ENCODE results near the gene FKBP14.
"Not testable (repeated sequence)": the region's sequence is repeated elsewhere in the genome, so short reads cannot be mapped to it uniquely, and the experiment has no call there.

The FKBP14 gene

GRCh38 chr7:29990931-29991330 lies 35.6 kb downstream of the FKBP14 start:
- DNase-seq (ENCODE audit: low spot score): no peak

GRCh38 chr7:29989257-29989995 lies 37.1 kb downstream of the FKBP14 start, which contains the start of gene SCRN1:
Gene SCRN1, minus strand, starts transcription at chr7:29989801. Its CDS starts 20,734 bp downstream, at chr7:29969067.
- DNase-seq (ENCODE audit: low spot score): no peak

DNA sequence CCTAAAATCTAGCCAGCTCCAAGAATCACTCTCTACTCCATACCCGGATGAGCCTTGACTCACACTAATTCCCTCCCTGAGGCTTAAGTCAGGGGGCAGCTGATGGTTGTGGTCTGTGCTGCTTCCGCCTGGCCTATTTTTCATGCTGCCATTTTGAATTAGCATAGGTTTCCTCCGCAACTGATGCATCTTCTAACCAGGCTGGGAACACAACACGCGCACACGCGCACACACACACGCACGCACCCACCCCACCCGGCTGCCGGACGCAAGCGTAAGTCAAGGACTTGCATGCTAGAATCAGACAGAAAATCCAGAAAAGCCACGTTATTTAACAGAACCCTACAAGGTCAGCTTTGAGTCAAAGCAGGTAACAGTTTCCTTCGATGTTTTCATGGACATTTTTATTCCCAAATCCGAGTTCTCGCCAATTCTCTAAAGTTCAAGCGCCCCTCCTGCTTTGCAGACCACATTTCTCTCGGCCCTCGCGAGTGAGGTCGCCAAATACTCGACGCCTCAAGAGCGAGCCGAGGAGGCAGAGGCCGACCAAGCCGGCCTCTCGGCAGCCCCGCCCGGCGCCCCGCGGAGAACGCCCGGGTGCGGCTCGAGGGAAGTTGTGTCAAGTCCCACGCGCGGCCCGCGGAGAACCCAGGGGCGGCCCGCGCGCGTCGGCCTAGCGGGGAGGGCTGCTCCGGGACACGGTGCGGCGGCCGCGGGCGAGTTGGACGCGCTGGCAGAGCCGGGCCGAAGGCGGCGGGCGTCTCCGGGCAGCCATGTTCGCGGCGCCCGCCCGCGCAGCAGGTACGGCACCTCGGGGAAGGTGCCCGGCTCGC lies 37.9 kb downstream of the FKBP14 start:
- DNase-seq (ENCODE audit: low spot score): no peak

- no peak for DNase-seq (ENCODE audit: low spot score)
These were observed 38.6 kb downstream of the FKBP14 start for GRCh38 chr7:29987811-29988317.

DNA sequence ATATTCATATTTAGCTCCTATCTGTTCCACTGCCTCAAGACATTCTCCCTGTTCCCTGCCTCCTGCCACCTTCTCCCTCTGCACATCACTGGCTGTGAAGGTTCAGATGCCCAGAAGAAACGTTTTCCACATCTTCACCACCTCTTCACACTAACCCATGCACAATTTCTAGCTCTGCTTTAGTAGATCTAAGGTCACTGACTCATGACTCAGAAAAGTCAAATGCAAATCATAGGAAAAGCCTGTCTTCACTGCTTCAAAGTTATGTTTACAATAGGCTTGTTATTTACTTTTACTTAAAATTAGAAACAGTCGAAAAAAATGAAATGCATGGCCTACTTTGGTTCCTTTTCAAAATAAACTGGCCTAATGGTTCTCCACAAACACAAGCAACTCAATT lies 39.4 kb downstream of the FKBP14 start:
- DNase-seq (ENCODE audit: low spot score): no peak

DNA sequence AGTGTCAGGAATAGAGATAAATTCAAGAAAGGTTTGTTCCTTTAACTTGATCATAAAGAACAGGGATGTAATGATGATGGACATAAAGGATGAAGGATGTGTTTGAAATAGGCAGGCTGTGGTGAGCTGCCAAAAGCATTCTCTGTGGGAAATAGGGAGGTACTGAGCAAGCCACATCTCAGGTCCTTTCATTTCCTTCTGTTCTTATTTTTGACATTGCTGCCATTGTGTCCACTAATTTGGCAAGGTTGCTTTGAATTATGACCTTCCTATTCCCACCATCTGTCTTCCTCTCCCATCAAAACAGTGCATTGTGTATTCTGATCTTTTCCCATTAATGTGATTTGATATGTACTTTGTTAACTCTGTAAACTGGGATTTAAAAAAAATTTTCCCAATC lies 46.4 kb downstream of the FKBP14 start:
- DNase-seq (ENCODE audit: low spot score): no peak

- DNase-seq (ENCODE audit: low spot score): no peak
These were observed 48.4 kb downstream of the FKBP14 start for GRCh38 chr7:29977886-29978651.

GRCh38 chr7:29976673-29977415 lies 49.7 kb downstream of the FKBP14 start:
- DNase-seq (ENCODE audit: low spot score): no peak

DNA sequence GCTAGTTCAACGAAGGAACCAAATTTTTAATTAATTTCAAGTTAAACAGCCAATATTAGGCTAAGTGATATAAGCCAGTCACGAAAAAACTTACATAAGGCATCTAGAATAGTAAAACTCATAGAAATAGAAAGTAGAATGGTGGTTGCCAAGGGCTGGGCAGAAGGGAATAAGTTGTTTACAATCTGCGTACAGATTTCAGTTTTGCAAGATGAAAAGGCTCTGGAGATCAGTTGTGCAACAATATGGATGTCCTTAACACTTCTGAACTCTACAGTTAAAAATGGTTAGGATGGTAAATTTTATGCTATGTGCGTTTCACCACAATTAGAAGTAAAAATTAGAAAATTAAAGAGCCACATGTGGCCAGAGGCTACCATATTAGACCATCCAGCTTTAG lies 50.2 kb downstream of the FKBP14 start:
- DNase-seq (ENCODE audit: low spot score): no peak

- no peak for DNase-seq (ENCODE audit: low spot score)
These were observed 50.9 kb downstream of the FKBP14 start for GRCh38 chr7:29975561-29975960.

DNA sequence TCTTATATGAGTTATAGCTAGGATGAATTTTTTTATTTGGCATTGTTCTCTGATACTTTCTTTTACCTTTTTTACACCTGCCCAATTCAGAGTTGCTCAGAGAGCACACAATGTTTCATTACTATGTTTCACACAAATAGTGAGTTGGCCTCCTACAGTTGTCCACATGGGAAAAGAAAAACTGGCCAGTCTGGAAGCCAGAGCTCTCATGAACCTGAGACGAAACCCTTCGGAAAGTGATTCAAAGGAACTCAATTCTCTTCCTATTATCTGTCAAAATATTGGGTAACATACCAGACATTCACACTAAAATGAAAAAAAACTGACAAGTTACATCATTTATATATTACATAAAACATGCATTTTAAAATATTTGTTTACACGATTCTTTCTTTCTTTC lies 52.2 kb downstream of the FKBP14 start:
- DNase-seq (ENCODE audit: low spot score): no peak

- no peak for DNase-seq (ENCODE audit: low spot score)
These were observed 54.2 kb downstream of the FKBP14 start for GRCh38 chr7:29972315-29972669.

DNA sequence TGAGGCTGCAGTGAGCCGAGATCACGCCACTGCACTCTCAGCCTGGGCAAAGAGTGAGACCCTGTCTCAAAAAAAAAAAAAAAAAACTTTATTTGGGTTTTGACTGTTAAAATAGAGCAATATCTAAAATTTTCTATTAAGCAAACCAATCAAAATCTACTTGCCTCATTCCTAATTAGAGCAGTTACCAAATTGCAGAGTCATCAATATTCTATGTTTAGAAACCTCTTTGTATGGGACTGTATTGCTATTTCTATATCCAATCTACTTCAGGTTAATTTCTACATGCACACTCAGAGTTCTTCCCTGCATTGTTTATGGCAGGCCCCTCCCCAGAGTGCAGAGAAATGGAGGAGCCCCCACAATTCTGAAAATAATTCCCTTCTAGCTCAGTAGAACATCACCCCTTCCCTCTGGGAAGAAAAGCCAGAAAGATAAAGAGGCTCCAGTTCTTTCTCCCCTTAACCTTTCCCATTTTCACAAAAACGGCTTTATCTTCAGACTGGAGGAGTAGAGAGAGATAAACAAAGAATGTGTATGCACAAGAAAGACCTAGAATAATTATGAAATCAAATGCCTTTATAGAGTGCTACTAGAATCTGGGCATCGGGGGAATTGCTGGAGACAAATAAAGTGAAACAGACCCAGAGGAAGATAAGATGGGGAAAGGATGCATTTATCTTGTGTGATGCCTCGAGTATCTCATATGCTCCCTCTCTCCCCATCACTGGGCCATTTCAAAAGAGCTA lies 54.8 kb downstream of the FKBP14 start:
- DNase-seq (ENCODE audit: low spot score): no peak

- DNase-seq (ENCODE audit: low spot score): no peak
These were observed 56.3 kb downstream of the FKBP14 start for GRCh38 chr7:29970158-29970557.

- DNase-seq (ENCODE audit: low spot score): no peak
These were observed 56.8 kb downstream of the FKBP14 start for GRCh38 chr7:29969738-29970137.

GRCh38 chr7:29968683-29969395 lies 57.7 kb downstream of the FKBP14 start:
- DNase-seq (ENCODE audit: low spot score): no peak

DNA sequence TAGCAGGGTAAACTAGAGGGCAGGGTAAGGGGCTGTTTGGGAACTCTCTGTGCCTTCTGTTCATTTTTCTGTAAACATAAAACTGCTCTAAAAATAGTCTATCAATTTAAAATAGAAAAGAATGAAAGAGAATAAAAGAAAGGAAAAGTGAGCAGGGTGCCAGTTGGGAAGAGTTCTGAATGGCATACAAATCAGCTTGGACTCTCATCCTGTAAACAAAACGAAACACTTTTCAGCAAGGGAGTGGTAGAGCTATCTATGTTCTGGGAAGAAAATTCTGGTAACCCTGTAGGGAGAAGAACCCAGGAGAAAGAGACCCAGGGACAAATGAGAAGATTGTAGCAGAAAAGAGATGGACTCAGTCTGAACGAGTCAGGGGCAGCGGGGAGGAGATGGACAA lies 61.5 kb downstream of the FKBP14 start:
- DNase-seq (ENCODE audit: low spot score): no peak

- no peak for DNase-seq (ENCODE audit: low spot score)
These were observed 64.5 kb downstream of the FKBP14 start for GRCh38 chr7:29962035-29962434.

GRCh38 chr7:29961611-29962010 lies 64.9 kb downstream of the FKBP14 start:
- DNase-seq (ENCODE audit: low spot score): not testable (repeated sequence)
